ENCODE results near the gene CEP41.
"Not testable (repeated sequence)": the region's sequence is repeated elsewhere in the genome, so short reads cannot be mapped to it uniquely, and the experiment has no call there.

Gene CEP41

GRCh38 chr7:130458257-130458656 lies 17.4 kb upstream of the CEP41 start:
- DNase-seq, result peak; percentile 18 to 43

- DNase-seq, result no peak
Measured at GRCh38 chr7:130454959-130455358, 14.1 kb upstream of the CEP41 start.

GRCh38 chr7:130452951-130453350 lies 12.1 kb upstream of the CEP41 start:
- DNase-seq, result no peak

GRCh38 chr7:130451344-130451743 lies 10.5 kb upstream of the CEP41 start:
- not testable (repeated sequence) for DNase-seq

GRCh38 chr7:130446259-130446658 lies 5.4 kb upstream of the CEP41 start:
- no peak for DNase-seq

- DNase-seq, result no peak
Measured at GRCh38 chr7:130444751-130445407, 4.1 kb upstream of the CEP41 start.

- no peak for DNase-seq
Measured at GRCh38 chr7:130444234-130444633, 3.4 kb upstream of the CEP41 start.

- DNase-seq, result no peak
Measured at GRCh38 chr7:130442601-130443000, 1.8 kb upstream of the CEP41 start.

GRCh38 chr7:130441408-130441869 lies 623 bp upstream of the CEP41 start:
- DNase-seq, result no peak

- DNase-seq, result no peak
Measured at GRCh38 chr7:130436253-130436652, 4.6 kb downstream of the CEP41 start.

GRCh38 chr7:130435311-130435854 lies 5.4 kb downstream of the CEP41 start:
- DNase-seq, result no peak

- peak in 1 of 2 experiments; percentile 9 for DNase-seq
Measured at GRCh38 chr7:130433301-130433700, 7.5 kb downstream of the CEP41 start.

GRCh38 chr7:130432886-130433285 lies 7.9 kb downstream of the CEP41 start:
- DNase-seq, result no peak

- no peak for DNase-seq
Measured at GRCh38 chr7:130430841-130431666, 9.8 kb downstream of the CEP41 start.

GRCh38 chr7:130430115-130430514 lies 10.7 kb downstream of the CEP41 start:
- no peak for DNase-seq

- DNase-seq, result no peak
Measured at GRCh38 chr7:130429019-130429418, 11.8 kb downstream of the CEP41 start.

- DNase-seq, result no peak
Measured at GRCh38 chr7:130426564-130426963, 14.3 kb downstream of the CEP41 start.

GRCh38 chr7:130425796-130426195 lies 15.0 kb downstream of the CEP41 start:
- no peak for DNase-seq

- DNase-seq, result no peak
Measured at GRCh38 chr7:130423501-130424037, 17.2 kb downstream of the CEP41 start.

GRCh38 chr7:130421684-130422083 lies 19.1 kb downstream of the CEP41 start:
- DNase-seq, result no peak

GRCh38 chr7:130420943-130421578 lies 19.8 kb downstream of the CEP41 start:
- no peak for DNase-seq

GRCh38 chr7:130419658-130420057 lies 21.2 kb downstream of the CEP41 start:
- no peak for DNase-seq

GRCh38 chr7:130418306-130418705 lies 22.5 kb downstream of the CEP41 start:
- DNase-seq, result no peak
